GM12873 (cell line): ENCODE results near the gene CEP120.

ENCODE experiments used
- TF ChIP-seq, protein P1 (sequence below): IDR thresholded peaks from 2 replicates; pipeline ENCODE4 v1.5.1; 2012; ENCODE audit warnings: low read depth, mild to moderate bottlenecking, moderate library complexity, low read length, control low read depth; ENCODE audit not compliant: insufficient read depth; ENCODE audit errors: missing control alignments

The CEP120 gene

DNA sequence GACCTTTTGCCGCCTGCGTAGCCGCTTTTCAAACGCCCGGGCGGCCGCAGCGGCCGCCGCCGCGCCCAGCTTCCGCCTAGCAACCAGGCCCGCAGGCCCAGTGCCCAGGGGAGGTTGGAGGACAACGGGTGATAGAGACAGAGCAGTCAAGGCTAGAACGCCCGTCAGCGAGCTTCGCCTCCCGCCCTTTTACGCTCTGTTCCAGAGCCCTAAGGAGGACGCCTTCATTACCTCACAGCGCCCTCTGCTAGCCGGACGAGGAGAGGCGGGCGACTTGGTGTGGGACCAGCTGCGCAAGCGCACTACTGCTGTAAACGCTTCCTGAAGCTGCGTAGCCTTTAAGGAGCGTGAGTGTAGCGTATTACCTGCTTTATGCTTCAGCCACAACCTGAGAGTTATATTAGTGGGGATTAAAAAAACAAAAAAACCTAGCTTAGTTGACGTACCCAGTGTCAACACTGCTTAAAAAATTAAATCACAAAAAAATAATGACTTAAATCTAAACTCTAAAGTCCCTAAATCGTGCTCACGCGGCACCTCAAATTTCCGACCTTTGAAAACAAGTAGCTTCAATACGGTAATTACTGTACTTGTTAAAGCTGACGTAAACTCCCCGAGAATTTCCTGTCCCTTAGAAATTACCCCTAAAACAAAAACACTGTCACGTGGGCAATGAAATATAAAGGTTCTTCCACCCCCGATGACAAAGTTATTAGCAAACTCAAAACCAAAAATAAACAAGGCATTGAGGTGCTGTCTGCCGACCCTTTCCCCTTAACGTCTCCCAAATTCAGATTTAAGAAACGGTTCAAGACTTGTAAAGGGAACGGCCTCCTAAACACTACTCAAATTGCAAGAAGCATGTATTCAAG, at the start of gene CEP120:
TSS of gene CEP120 (minus strand) at position 126 of the 872 bp plus-strand sequence. CDS start 405 bp downstream, outside the sequence.
- TF ChIP-seq, protein P1, sequence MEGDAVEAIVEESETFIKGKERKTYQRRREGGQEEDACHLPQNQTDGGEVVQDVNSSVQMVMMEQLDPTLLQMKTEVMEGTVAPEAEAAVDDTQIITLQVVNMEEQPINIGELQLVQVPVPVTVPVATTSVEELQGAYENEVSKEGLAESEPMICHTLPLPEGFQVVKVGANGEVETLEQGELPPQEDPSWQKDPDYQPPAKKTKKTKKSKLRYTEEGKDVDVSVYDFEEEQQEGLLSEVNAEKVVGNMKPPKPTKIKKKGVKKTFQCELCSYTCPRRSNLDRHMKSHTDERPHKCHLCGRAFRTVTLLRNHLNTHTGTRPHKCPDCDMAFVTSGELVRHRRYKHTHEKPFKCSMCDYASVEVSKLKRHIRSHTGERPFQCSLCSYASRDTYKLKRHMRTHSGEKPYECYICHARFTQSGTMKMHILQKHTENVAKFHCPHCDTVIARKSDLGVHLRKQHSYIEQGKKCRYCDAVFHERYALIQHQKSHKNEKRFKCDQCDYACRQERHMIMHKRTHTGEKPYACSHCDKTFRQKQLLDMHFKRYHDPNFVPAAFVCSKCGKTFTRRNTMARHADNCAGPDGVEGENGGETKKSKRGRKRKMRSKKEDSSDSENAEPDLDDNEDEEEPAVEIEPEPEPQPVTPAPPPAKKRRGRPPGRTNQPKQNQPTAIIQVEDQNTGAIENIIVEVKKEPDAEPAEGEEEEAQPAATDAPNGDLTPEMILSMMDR = peak; percentile 87

DNA sequence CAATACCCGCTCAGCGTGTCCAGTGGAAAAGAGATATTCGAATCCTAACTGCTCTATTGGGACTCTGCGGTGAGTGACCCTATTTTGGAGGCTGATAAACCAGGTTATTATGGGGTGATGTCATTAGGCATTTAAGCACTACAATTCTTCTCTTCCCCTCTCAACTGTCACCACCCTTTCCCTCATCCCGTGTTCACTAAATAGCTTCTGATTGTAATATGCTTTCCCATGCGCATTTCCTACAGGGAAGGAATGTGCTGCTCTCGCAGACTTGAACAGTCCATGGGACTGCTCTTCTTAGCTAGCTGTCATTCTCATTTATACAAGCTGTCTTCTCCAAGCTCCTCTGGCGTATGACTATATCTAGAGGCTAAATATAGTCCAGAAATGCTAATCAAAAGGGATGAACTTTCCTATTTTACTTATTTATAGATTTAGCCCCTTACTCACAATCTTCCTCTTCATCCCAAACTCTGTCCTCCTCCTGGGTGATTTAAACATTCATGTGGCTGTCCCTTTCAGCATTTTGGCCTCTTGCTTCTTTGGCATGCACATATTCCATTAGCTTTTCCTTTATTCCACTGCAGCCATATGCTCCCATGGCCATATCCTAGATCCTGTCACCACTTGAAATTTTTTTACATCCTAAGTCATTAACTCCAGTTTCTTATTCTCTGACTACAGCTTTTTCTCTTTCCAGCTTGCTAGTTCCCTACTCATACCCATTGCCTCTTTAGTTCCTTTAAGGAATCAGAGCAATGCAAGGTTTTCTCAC, 49.1 kb upstream of the CEP120 start:
- TF ChIP-seq, protein P1 = no peak

DNA sequence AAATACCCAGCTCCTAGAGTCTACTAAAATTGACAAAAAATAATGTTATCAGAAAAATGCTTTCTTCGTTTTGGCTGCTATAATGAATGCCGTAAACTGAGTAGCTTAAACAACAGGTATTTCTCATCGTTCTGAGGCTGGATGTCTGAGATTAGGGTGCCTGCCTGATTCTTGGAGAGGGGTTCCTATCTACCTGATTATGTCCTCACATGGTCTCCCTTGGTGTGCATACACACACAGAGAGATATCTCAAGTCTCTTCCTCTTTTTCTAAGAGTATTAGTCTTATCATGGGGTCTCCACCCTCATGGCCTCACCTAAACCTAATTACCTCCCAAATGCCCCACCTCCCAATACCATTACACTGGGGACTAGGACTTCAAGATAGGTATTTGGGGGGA, 48.2 kb upstream of the CEP120 start:
- TF ChIP-seq, protein P1 = no peak

DNA sequence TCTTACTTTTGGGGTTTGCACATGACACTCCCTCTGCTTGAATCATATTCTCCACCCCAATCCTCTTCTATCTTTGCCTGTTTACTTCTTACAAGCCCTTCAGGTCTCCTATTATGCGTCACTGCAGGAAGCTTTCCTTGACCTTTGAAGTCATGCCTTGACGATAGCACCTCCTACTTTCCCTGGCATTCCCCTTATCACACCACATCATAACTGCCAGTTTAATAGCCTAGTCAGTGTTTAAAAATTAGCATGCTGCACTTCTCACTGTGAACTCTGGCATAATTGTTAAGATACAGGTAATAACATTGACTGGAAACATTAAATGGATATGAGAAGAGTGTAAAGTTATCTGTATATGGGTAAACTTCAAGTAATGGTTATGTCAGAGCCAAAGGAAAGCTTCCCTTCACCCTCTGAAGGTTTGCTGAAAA, 37.1 kb upstream of the CEP120 start:
- TF ChIP-seq, protein P1 = no peak

DNA sequence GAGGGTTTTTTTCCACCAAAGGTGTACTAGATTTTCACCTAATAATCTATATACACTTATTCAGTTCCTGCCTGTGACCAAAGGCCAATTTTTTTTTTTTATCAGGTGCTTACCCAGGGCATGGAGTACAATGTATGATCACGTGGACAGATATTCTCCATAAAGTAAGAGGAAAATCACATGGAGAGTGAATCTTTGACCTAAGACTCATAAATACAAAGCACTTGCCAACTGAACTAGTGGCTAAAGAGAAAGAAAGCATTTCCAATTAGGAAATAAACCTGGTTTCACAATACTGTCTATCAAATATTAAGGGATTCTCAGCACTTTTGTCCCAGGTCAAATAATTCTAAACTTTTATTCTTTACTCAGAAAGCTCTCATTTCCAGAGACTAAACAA, 33.0 kb upstream of the CEP120 start:
- TF ChIP-seq, protein P1 = no peak

DNA sequence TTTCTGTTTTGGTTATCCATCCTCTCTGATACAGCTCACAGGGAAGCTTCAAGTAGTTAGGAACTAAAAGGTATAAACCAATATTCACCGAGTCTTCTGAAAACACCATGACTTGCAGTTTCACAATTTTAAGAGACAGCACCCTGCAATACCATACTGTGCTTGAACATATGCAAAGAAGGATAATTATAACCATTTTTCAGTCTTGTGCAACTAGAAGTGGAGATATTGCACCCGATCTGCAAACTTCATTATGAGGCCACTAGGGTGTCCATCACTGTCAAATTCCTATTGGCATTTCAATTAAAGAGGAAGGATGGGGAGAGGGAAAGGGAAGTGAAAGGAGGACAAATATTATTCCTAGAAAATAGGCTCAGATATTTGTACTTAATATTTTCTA, 32.4 kb upstream of the CEP120 start:
- TF ChIP-seq, protein P1 = peak; percentile 34

DNA sequence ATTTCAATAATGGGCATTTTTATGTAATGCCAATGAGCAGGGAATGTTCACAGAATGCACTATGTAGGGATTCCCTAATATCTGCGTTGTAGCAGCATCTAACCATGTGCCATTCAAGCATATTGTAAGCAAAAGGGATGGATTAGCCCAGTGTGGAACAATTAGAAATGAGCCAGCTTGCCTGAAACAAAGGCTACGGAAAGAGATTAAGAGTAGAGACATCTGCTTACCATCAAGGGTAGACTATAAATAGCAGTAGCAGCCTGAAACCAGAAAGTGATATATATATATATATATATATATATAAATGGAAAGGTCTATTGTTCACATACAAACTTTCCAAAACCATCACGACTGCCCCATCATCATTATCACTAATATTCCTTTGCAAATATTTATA, 31.9 kb upstream of the CEP120 start:
- TF ChIP-seq, protein P1 = no peak
